DND-41 (cell line): ENCODE data around the gene AK6.

ENCODE experiments used
- CTCF ChIP-seq: IDR thresholded peaks from 2 replicates; pipeline ENCODE4 v1.5.1; 2012; ENCODE audit warnings: borderline replicate concordance, low read length, moderate library complexity, mild to moderate bottlenecking; ENCODE audit not compliant: poor library complexity, severe bottlenecking; ENCODE audit errors: extremely low read depth
- EZH2 ChIP-seq: IDR thresholded peaks from 3 replicates; pipeline ENCODE4 v1.6.1; 2012; ENCODE audit warnings: borderline replicate concordance, low read depth, mild to moderate bottlenecking, moderate library complexity, low read length, inconsistent platforms; ENCODE audit not compliant: severe bottlenecking

- no peak for TF ChIP-seq CTCF
- no peak for TF ChIP-seq EZH2
Measured at GRCh38 chr5:69329905-69330489, 39.3 kb downstream of the AK6 start.
